ENCODE data around the gene MYPN. TPM values are rescaled to one million over a fixed set of nuclear protein-coding genes. Genes with fewer than 3 reads are reported as not detected.

Gene MYPN, protein sequence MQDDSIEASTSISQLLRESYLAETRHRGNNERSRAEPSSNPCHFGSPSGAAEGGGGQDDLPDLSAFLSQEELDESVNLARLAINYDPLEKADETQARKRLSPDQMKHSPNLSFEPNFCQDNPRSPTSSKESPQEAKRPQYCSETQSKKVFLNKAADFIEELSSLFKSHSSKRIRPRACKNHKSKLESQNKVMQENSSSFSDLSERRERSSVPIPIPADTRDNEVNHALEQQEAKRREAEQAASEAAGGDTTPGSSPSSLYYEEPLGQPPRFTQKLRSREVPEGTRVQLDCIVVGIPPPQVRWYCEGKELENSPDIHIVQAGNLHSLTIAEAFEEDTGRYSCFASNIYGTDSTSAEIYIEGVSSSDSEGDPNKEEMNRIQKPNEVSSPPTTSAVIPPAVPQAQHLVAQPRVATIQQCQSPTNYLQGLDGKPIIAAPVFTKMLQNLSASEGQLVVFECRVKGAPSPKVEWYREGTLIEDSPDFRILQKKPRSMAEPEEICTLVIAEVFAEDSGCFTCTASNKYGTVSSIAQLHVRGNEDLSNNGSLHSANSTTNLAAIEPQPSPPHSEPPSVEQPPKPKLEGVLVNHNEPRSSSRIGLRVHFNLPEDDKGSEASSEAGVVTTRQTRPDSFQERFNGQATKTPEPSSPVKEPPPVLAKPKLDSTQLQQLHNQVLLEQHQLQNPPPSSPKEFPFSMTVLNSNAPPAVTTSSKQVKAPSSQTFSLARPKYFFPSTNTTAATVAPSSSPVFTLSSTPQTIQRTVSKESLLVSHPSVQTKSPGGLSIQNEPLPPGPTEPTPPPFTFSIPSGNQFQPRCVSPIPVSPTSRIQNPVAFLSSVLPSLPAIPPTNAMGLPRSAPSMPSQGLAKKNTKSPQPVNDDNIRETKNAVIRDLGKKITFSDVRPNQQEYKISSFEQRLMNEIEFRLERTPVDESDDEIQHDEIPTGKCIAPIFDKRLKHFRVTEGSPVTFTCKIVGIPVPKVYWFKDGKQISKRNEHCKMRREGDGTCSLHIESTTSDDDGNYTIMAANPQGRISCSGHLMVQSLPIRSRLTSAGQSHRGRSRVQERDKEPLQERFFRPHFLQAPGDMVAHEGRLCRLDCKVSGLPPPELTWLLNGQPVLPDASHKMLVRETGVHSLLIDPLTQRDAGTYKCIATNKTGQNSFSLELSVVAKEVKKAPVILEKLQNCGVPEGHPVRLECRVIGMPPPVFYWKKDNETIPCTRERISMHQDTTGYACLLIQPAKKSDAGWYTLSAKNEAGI (N-terminal part only)
- total RNA-seq (not detected in 2 replicates), polyA plus RNA-seq (not detected in 2 replicates), polyA minus RNA-seq (not detected in 2 replicates)
- total RNA-seq (2013), result 2.1 TPM

DNA sequence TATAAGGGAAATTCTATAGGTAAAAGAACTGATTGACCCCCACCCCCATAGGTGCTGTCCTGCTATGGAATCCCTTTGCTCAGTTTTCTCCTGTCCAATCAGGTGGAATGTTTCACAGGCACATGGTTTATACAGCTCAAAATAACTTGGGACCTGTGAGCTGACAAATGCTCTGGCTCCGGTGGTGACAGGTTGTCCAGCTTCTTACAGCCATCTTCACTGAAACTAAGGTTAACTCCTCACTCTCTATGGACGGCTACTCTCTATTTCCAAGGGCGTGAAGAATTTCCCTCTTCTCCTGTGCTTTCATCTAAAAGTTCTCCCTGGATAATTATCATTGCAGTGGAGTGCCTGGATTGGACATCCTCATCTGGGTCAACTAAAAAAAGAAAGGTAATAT lies at the start of gene MYPN:
Gene MYPN (plus strand): TSS at position 158 of the 400 bp plus-strand sequence. CDS start 11,951 bp downstream, outside the sequence.
- Histone ChIP-seq H3K9me3 (ENCODE audit: control extremely low read depth in 1 of 3, control insufficient read depth in 2 of 3, insufficient read depth in 1 of 3, low read length in 2 of 3) (no peaks in the 10 kb centered on the region), H2AFZ (ENCODE audit: insufficient read depth, low read depth, low read length, poor library complexity, severe bottlenecking) (no peak within 1 kb of the TSS), H3K4me2 (replicated peaks; ENCODE audit: low read depth, low read length, poor library complexity, severe bottlenecking) (no peak within 1 kb of the TSS), H3K4me3 (ENCODE audit: control extremely low read depth in 1 of 5, extremely low read depth in 1 of 5, insufficient read depth in 1 of 5, low read depth in 2 of 5, low read length in 4 of 5) (no peak within 1 kb of the TSS), H3K36me3 (replicated peaks in 1 of 2; ENCODE audit: control extremely low read depth in 1 of 2, control insufficient read depth in 1 of 2, extremely low read depth in 1 of 2, insufficient read depth in 2 of 2, low read length in 1 of 2) (no peaks in the 10 kb centered on the region), H4K20me1 (ENCODE audit: control insufficient read depth, insufficient read depth, low read length, poor library complexity, severe bottlenecking) (no peaks in the 10 kb centered on the region), H3K27ac (ENCODE audit: low read length in 2 of 2) (no peak within 1 kb of the TSS), H3K79me2 (ENCODE audit: control insufficient read depth, insufficient read depth, low read length) (no peaks in the 10 kb centered on the region), H3K9ac (ENCODE audit: low read length) (no peak within 1 kb of the TSS), H3K4me1 (ENCODE audit: control insufficient read depth in 2 of 2, insufficient read depth in 2 of 2, low read length in 2 of 2) (no peaks in the 10 kb centered on the region), H3K27me3 (replicated peaks in 1 of 4; ENCODE audit: control extremely low read depth in 1 of 4, control insufficient read depth in 3 of 4, insufficient read depth in 4 of 4, low read length in 3 of 4) (peaks cover 0 to 2% (median 0%) of the 10 kb centered on the region in 4 experiments)
- H3K4me1 Mint-ChIP-seq, result no peaks in the 10 kb centered on the region
- ATAC-seq (ENCODE audit: low read depth) (no peak), DNase-seq (no peak)
- no peak for TF ChIP-seq CTCF (IDR thresholded peaks at IDR 0.05)
- TF ChIP-seq EZH2 (IDR thresholded peaks at IDR 0.05; ENCODE audit: borderline replicate concordance, insufficient read depth, low read depth, low read length, poor library complexity, severe bottlenecking), result no peak
- H3K27me3 Mint-ChIP-seq, result no peaks in the 10 kb centered on the region
- no peak within 1 kb of the TSS for H3K4me3 Mint-ChIP-seq
- ChIA-PET POLR2A (no interaction called here), CTCF (interaction anchor here (0.5 to 0.8 kb wide), 2 partner anchors 46 to 48 kb away, joined by 3 read pairs; no protein-coding TSS in a partner anchor)
- H3K27ac Mint-ChIP-seq, result no peak within 1 kb of the TSS
- WGBS (ENCODE audit: insufficient coverage), result 100% methylated on average over 1 of the region's 3 CpGs
- intact Hi-C loops (cut with micrococcal nuclease), result no loop called here
- no peaks in the 10 kb centered on the region for H3K9me3 Mint-ChIP-seq (ENCODE audit: insufficient read depth)

All from B cell (primary cell).